GM12878 (cell line): ENCODE measurements around the gene SCIMP. TPM values are rescaled to one million over a fixed set of nuclear protein-coding genes. Genes with fewer than 3 reads are reported as not detected.

ENCODE experiments used
- ATF3 ChIP-seq: IDR thresholded peaks from 2 replicates; pipeline ENCODE4 v1.6.1; 2011; ENCODE audit warnings: low read depth, mild to moderate bottlenecking, low read length, moderate library complexity, borderline replicate concordance; ENCODE audit errors: extremely low read depth
- ATF7 ChIP-seq: fragments of 450-650 bp; IDR thresholded peaks from 2 replicates; pipeline ENCODE4 v1.6.1; 2016; ENCODE audit warnings: low read depth, mild to moderate bottlenecking
- BCL3 ChIP-seq: IDR thresholded peaks from 2 replicates; pipeline ENCODE4 v1.6.1; 2011; ENCODE audit warnings: borderline replicate concordance, low read depth, mild to moderate bottlenecking, moderate library complexity, low read length; ENCODE audit not compliant: insufficient read depth, poor library complexity, severe bottlenecking
- CBFB ChIP-seq: IDR thresholded peaks from 2 replicates; pipeline ENCODE4 v1.6.1; 2016; ENCODE audit warnings: antibody characterized with exemption, low read depth
- CHD1 ChIP-seq: IDR thresholded peaks from 2 replicates; pipeline ENCODE4 v1.6.1; 2012; ENCODE audit warnings: low read depth, low read length, improper control_type of control experiment
- CHD2 ChIP-seq: IDR thresholded peaks from 2 replicates; pipeline ENCODE4 v1.6.1; 2011; ENCODE audit warnings: low read depth, low read length, improper control_type of control experiment, borderline replicate concordance
- CREB1 ChIP-seq: IDR thresholded peaks from 2 replicates; pipeline ENCODE4 v1.6.1; 2012; ENCODE audit warnings: low read depth, mild to moderate bottlenecking, inconsistent platforms
- ETV6 ChIP-seq, 2 experiments: fragments of 450-650 bp in 1 of 2; IDR thresholded peaks in 1 of 2; conservative IDR thresholded peaks in 1 of 2; 2 replicates each; pipeline ENCODE4 v1.6.1; 2014; ENCODE audit warnings: antibody characterized with exemption in 1 of 2, borderline replicate concordance in 1 of 2, low read depth in 1 of 2, mild to moderate bottlenecking in 1 of 2, moderate library complexity in 1 of 2
- KAT2A ChIP-seq: conservative IDR thresholded peaks from 2 replicates; pipeline ENCODE4 v1.6.1; 2011; ENCODE audit warnings: low read depth, low read length; ENCODE audit not compliant: control insufficient read depth
- MTA2 ChIP-seq: fragments of 450-650 bp; IDR thresholded peaks from 2 replicates; pipeline ENCODE4 v1.6.1; 2016; ENCODE audit warnings: low read depth, mild to moderate bottlenecking, moderate library complexity
- NR2C1 ChIP-seq: fragments of 450-650 bp; IDR thresholded peaks from 2 replicates; pipeline ENCODE4 v1.6.1; 2017; ENCODE audit warnings: antibody characterized with exemption, mild to moderate bottlenecking, moderate library complexity
- PAX5 ChIP-seq: IDR thresholded peaks from 2 replicates; pipeline ENCODE4 v1.6.1; 2011; ENCODE audit warnings: low read depth, low read length, borderline replicate concordance
- POLR2A ChIP-seq: IDR thresholded peaks from 2 replicates; pipeline ENCODE4 v1.6.1; 2011; ENCODE audit warnings: low read depth, mild to moderate bottlenecking, low read length
- POU2F2 ChIP-seq: IDR thresholded peaks from 3 replicates; pipeline ENCODE4 v1.6.1; 2011; ENCODE audit warnings: low read depth, mild to moderate bottlenecking, low read length, borderline replicate concordance
- SIN3A ChIP-seq: IDR thresholded peaks from 2 replicates; pipeline ENCODE4 v1.6.1; 2012; ENCODE audit warnings: low read depth, low read length, improper control_type of control experiment
- SP1 ChIP-seq: IDR thresholded peaks from one replicate; pipeline ENCODE4 v1.6.1; 2011; ENCODE audit warnings: low read depth, low read length
- STAT1 ChIP-seq: fragments of 450-650 bp; conservative IDR thresholded peaks from 2 replicates; pipeline ENCODE4 v1.6.1; 2014; ENCODE audit warnings: antibody characterized with exemption, mild to moderate bottlenecking
- USF2 ChIP-seq: IDR thresholded peaks from 2 replicates; pipeline ENCODE4 v1.6.1; 2011; ENCODE audit warnings: low read depth, low read length, improper control_type of control experiment, borderline replicate concordance
- YY1 ChIP-seq: IDR thresholded peaks from 2 replicates; pipeline ENCODE4 v1.6.1; 2011; ENCODE audit warnings: low read depth, mild to moderate bottlenecking, low read length
- ZBTB33 ChIP-seq: fragments of 450-650 bp; IDR thresholded peaks from 2 replicates; pipeline ENCODE4 v1.6.1; 2017; ENCODE audit warnings: mild to moderate bottlenecking
- ZBTB40 ChIP-seq: fragments of 450-650 bp; IDR thresholded peaks from 2 replicates; pipeline ENCODE4 v1.6.1; 2016; ENCODE audit warnings: mild to moderate bottlenecking, moderate library complexity, borderline replicate concordance
- polyA plus RNA-seq, 11 experiments: library from polyadenylated mRNA; depleted of rRNA in 4 of 11; unstranded in 6 of 11; stranded (reverse) in 5 of 11; fragments of >200 nt; fragmentation: Nextera tagmentation in 4 of 11; fragmentation: Illumina TruSeq in 1 of 11; extraction: Ambion mirVana in 4 of 11; extraction: Trizol in 1 of 11; gene quantifications; 1 replicate in 1 of 11; 2 replicates in 10 of 11; pipeline versions ENCODE4 v1.2.1 to v1.2.3, GENCODE V29; 2011 to 2016; ENCODE audit warnings: inconsistent platforms in 2 of 11, missing spikeins in 2 of 11, low read depth in 1 of 11
- total RNA-seq, 4 experiments: library from RNA; depleted of rRNA in 3 of 4; stranded (reverse); fragments of >200 nt in 3 of 4; fragmentation: Illumina TruSeq in 1 of 4; extraction: Trizol in 1 of 4; gene quantifications; 2 replicates each; pipeline versions ENCODE4 v1.2.1 to v1.2.3, GENCODE V29; 2013 to 2021

SCIMP gene
- total and polyA plus RNA-seq, 10 of the 15 experiments (the other 5 are each of a cell fraction or from before 2014, with no cell fraction given): 56.7 to 151 (median 95.0) TPM

- peak; percentile 34 for TF ChIP-seq CREB1
- TF ChIP-seq SIN3A: no peak
- TF ChIP-seq USF2: no peak
- TF ChIP-seq MTA2: peak; percentile 80
- TF ChIP-seq CHD2: no peak
- peak in 1 of 2 experiments; percentile 67; a peak in 1 of 4 replicates for TF ChIP-seq ETV6 (conservative IDR thresholded peaks at IDR 0.05 in 1 of 2, IDR thresholded peaks at IDR 0.05 in 1 of 2; ENCODE audit: borderline replicate concordance in 1 of 2, low read depth in 1 of 2)
- peak; percentile 16; the same call in 1 of the 2 replicates for TF ChIP-seq CBFB
- TF ChIP-seq CHD1: no peak
- peak; percentile 53; the same call in 1 of the 3 replicates for TF ChIP-seq POU2F2
- TF ChIP-seq POLR2A: peak; percentile 44; the same call in 1 of the 2 replicates
- no peak for TF ChIP-seq KAT2A
- TF ChIP-seq SP1: no peak
- TF ChIP-seq ATF3: no peak
- peak; percentile 24; the same call in 1 of the 2 replicates for TF ChIP-seq PAX5
- TF ChIP-seq NR2C1: no peak
- TF ChIP-seq ZBTB40: no peak
- no peak for TF ChIP-seq ZBTB33
- no peak for TF ChIP-seq YY1
- peak; percentile 89 for TF ChIP-seq ATF7
- peak; percentile 76 for TF ChIP-seq BCL3
- TF ChIP-seq STAT1: 0 out of 2 replicates have a peak, but pooled peaks have one; percentile 72
Observed at GRCh38 chr17:5225668-5226457, 8.8 kb downstream of the SCIMP start (continued).
